ENCODE results near the gene CD79A. TPM values are rescaled to one million over a fixed set of nuclear protein-coding genes. Genes with fewer than 3 reads are reported as not detected.

Gene CD79A
- total RNA-seq, 4 donors from 2014 or later: 2.3 to 33.0 (median 8.2) TPM; not detected in 1

DNA sequence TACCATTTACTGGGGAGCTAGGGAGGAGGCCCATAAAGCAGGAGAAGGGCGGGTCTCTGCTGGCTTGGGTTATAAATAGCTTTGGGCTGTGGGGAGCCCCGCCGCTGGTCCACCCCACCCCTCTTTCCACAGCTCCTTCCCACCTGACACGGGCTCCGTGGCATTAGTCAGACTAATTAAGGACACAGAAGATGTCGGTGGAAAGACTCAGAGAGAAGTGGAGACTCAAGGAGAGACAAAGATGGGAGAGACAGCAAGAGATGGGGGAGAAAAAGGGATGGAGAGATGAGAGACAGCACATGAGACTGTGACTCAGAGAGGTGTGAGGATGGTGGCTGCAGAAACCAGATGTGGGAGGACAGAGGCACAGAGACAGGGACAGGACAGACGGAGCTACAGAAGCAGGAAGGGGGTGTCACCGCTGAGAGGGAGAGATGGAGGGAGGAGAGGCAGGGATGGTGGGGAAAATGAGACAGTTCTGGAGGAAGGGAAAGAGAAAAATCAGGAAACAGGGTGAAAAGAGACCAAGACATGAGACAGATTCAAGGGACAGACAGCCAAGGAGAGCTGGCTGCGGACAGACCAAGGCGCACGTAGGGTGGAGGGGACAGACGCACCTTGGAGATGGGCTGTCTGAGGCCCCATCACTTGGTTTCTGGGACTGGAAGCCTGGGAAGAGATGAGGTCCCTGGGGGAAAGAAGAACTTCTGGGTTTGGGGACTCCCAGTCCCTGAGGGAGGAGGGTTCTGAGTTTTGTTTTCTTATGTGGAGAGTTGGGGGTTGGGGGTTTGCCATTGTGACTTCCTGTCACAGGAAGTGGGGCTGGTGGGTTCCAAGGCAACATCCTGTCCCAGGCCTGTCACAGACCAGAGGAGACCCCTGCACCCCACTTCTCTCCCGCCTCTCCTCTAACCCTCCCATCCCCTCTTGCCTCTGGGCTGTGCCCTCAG is 10.0 kb downstream of the CD79A start:
- peaks cover 0 to 12% (median 4%) of the 10 kb centered on the region in 4 donors for H3K36me3 ChIP-seq
- WGBS, 2 donors (ENCODE audit: low coverage in 1 of 2): 45 to 59% methylated on average over 8 to 13 of the region's 13 CpGs
- intact Hi-C loops (cut with DNase I; ENCODE audit: low total_unique reads): no loop called here
- H3K4me3 ChIP-seq: peak overlapping the region in 1 of 4 donors; percentile 31
- peak overlapping the region; percentile 56 to 91 (median 60) for H3K27ac ChIP-seq
- in situ Hi-C loops (cut with MboI; ENCODE audit: low pct_ligation_motif_present in 1 of 4, low pct_unique_long_range_greater_than_20kb in 1 of 4, low sequenced_read_pairs in 3 of 4): no loop called here
- TF ChIP-seq POLR2AphosphoS5 (IDR thresholded peaks at IDR 0.05) (peak in 2 of 3 donors; percentile 3), POLR2A (IDR thresholded peaks at IDR 0.05) (peak; percentile 28), EP300 (IDR thresholded peaks at IDR 0.05; ENCODE audit: low read depth) (no peak)
- H3K4me1 ChIP-seq: peaks cover 23 to 48% (median 38%) of the 10 kb centered on the region in 4 donors
- DNase-seq: peak; percentile 51
- no peaks in the 10 kb centered on the region for H3K27me3 ChIP-seq
- no peaks in the 10 kb centered on the region for H3K9me3 ChIP-seq

GRCh38 chr19:41887711-41888382 is 10.8 kb downstream of the CD79A start:
- H3K27ac ChIP-seq: peak overlapping the region; percentile 56 to 91 (median 60)
- in situ Hi-C loops (cut with MboI; ENCODE audit: low pct_ligation_motif_present in 1 of 4, low pct_unique_long_range_greater_than_20kb in 1 of 4, low sequenced_read_pairs in 3 of 4) (no loop called here), intact Hi-C loops (cut with DNase I; ENCODE audit: low total_unique reads) (no loop called here)
- H3K27me3 ChIP-seq: no peaks in the 10 kb centered on the region
- peak; percentile 77 for DNase-seq
- WGBS, 2 donors (ENCODE audit: low coverage in 1 of 2): 24 to 30% methylated on average over 5 to 17 of the region's 17 CpGs
- H3K36me3 ChIP-seq: peaks cover 0 to 12% (median 4%) of the 10 kb centered on the region in 4 donors
- no peaks in the 10 kb centered on the region for H3K9me3 ChIP-seq
- H3K4me1 ChIP-seq: peaks cover 23 to 41% (median 33%) of the 10 kb centered on the region in 4 donors
- peak overlapping the region in 1 of 4 donors; percentile 31 for H3K4me3 ChIP-seq
- TF ChIP-seq CTCF (IDR thresholded peaks at IDR 0.05) (peak in 3 of 5 experiments; percentile 14 to 57 (median 14)), POLR2AphosphoS5 (IDR thresholded peaks at IDR 0.05) (no peak), EP300 (IDR thresholded peaks at IDR 0.05; ENCODE audit: low read depth) (no peak)

- in situ Hi-C loops (cut with MboI; ENCODE audit: low pct_ligation_motif_present in 1 of 4, low pct_unique_long_range_greater_than_20kb in 1 of 4, low sequenced_read_pairs in 3 of 4) (no loop called here), intact Hi-C loops (cut with DNase I; ENCODE audit: low total_unique reads) (no loop called here)
- Histone ChIP-seq H3K4me3 (no peak overlapping the region), H3K36me3 (peaks cover 0 to 12% (median 4%) of the 10 kb centered on the region in 4 donors), H3K9me3 (no peaks in the 10 kb centered on the region), H3K27me3 (no peaks in the 10 kb centered on the region), H3K4me1 (peaks cover 23 to 41% (median 31%) of the 10 kb centered on the region in 4 donors), H3K27ac (no peak overlapping the region)
- DNase-seq: no peak
- WGBS, 2 donors (ENCODE audit: low coverage in 1 of 2): 95% methylated on average over 12 of the region's 12 CpGs; no CpG with 5 or more reads in 1 of the 2 donors
- TF ChIP-seq EP300 (IDR thresholded peaks at IDR 0.05; ENCODE audit: low read depth): no peak
- TF ChIP-seq POLR2A (IDR thresholded peaks at IDR 0.05): no peak
- no peak for TF ChIP-seq CTCF (IDR thresholded peaks at IDR 0.05)
- TF ChIP-seq POLR2AphosphoS5 (IDR thresholded peaks at IDR 0.05): no peak
Observed at GRCh38 chr19:41888926-41889325, 11.8 kb downstream of the CD79A start.

DNA sequence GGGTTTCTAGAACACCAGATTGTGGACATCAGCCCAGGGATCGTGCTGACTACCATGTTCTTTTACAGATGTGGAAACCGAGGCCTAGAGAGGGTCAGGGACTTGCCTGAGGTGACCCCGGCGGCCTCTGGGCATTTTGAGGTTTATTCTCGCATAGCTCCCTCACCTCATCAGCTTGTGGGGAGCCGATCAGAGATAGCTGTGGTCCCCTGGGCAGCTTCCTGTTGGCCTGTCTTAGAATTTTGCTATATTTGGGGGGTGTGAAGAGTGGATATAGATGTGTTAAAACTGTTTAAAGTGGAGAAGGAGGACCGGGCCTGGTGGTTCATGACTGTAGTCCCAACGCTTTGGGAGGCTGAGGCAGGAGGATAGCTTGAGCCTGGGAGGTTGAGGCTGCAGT is 12.8 kb downstream of the CD79A start:
- Histone ChIP-seq H3K36me3 (peaks cover 0 to 12% (median 6%) of the 10 kb centered on the region in 4 donors), H3K4me3 (no peak overlapping the region), H3K9me3 (no peaks in the 10 kb centered on the region), H3K4me1 (peaks cover 20 to 36% (median 26%) of the 10 kb centered on the region in 4 donors), H3K27ac (no peak overlapping the region), H3K27me3 (no peaks in the 10 kb centered on the region)
- 80 to 91% methylated on average over 1 to 8 of the region's 8 CpGs for WGBS, 2 donors (ENCODE audit: low coverage in 1 of 2)
- intact Hi-C loops (cut with DNase I; ENCODE audit: low total_unique reads) (no loop called here), in situ Hi-C loops (cut with MboI; ENCODE audit: low pct_ligation_motif_present in 1 of 4, low pct_unique_long_range_greater_than_20kb in 1 of 4, low sequenced_read_pairs in 3 of 4) (no loop called here)
- TF ChIP-seq EP300 (IDR thresholded peaks at IDR 0.05; ENCODE audit: low read depth): no peak
- no peak for TF ChIP-seq POLR2A (IDR thresholded peaks at IDR 0.05)
- TF ChIP-seq POLR2AphosphoS5 (IDR thresholded peaks at IDR 0.05): no peak
- TF ChIP-seq CTCF (IDR thresholded peaks at IDR 0.05): no peak
- no peak for DNase-seq
